Esophagus (tissue), 2 donors: ENCODE measurements around the gene YWHAH. TPM values are rescaled to one million over a fixed set of nuclear protein-coding genes. Genes with fewer than 3 reads are reported as not detected.

Experiments
- H3K27ac ChIP-seq, 2 donors: one replicate each; pipeline ENCODE4 v1.5.1; 2013; ENCODE audit warnings: low read depth in 2 of 2, mild to moderate bottlenecking in 2 of 2, inconsistent platforms in 1 of 2, low read length in 1 of 2, moderate library complexity in 1 of 2
- H3K27me3 ChIP-seq, 2 donors: one replicate each; pipeline ENCODE4 v1.6.1; 2013; ENCODE audit warnings: low read length in 2 of 2, control low read depth in 1 of 2, mild to moderate bottlenecking in 1 of 2; ENCODE audit not compliant: insufficient read depth in 2 of 2, control insufficient read depth in 1 of 2
- H3K36me3 ChIP-seq, 2 donors: one replicate each; pipeline ENCODE4 v1.6.1; 2013; ENCODE audit warnings: low read length in 1 of 2; ENCODE audit not compliant: control insufficient read depth in 2 of 2, insufficient read depth in 2 of 2
- H3K4me1 ChIP-seq, 2 donors: one replicate each; pipeline ENCODE4 v1.6.1; 2013; ENCODE audit warnings: low read length in 1 of 2; ENCODE audit not compliant: control insufficient read depth in 2 of 2, insufficient read depth in 2 of 2
- H3K4me3 ChIP-seq, 2 donors: one replicate each; pipeline ENCODE4 v1.5.1; 2013; ENCODE audit warnings: low read length in 2 of 2, mild to moderate bottlenecking in 2 of 2, low read depth in 1 of 2, moderate library complexity in 1 of 2
- H3K9me3 ChIP-seq, 2 donors: one replicate each; pipeline ENCODE4 v1.6.1; 2013; ENCODE audit warnings: mild to moderate bottlenecking in 2 of 2, low read depth in 1 of 2, low read length in 1 of 2, moderate library complexity in 1 of 2; ENCODE audit not compliant: control insufficient read depth in 2 of 2, insufficient read depth in 1 of 2
- WGBS, 2 donors: extraction: QIAGEN DNeasy Blood & Tissue Kit; methylation state at CpG; one replicate each; pipeline ENCODE4 v1.1.7; 2013; 5-methylcytosine and 5-hydroxymethylcytosine counted together
- polyA plus RNA-seq, 2 donors: library from polyadenylated mRNA; stranded (reverse); fragments of 200-250 nt; gene quantifications; one replicate each; pipeline ENCODE4 v1.2.3, GENCODE V29; 2013
- donor health status: healthy with polysubstance abuse.
- donor health status: Bipolar disorder and iron deficiency.

YWHAH gene
- polyA plus RNA-seq, 2 donors, result 47.7 to 53.4 TPM

DNA sequence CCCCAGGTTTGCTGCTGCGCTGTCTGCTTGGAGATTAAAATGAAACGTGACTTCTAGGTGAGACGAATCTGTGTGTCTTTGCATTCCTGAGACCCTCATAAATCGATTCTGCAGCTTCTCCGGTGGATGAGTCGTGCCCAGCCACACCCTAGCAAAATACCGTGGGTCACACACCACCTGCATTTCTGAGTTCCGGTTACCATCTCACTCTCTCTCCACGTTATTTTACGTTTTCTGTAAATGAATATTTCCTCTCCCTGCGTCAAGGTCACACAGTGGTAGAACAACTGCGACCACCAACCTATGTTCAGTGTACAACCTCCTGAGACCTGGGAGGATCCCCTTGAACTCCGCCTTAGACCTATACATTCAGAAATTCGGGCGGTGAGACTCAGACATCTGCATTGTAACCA is 1.1 kb downstream of the YWHAH start:
- Histone ChIP-seq H3K4me3 (peak overlapping the region; percentile 87 to 88), H3K36me3 (no peaks in the 10 kb centered on the region), H3K9me3 (no peaks in the 10 kb centered on the region), H3K27ac (peak overlapping the region; percentile 92 to 97), H3K27me3 (no peaks in the 10 kb centered on the region), H3K4me1 (no peaks in the 10 kb centered on the region)
- WGBS, 2 donors, result 2% methylated on average over 15 of the region's 15 CpGs

DNA sequence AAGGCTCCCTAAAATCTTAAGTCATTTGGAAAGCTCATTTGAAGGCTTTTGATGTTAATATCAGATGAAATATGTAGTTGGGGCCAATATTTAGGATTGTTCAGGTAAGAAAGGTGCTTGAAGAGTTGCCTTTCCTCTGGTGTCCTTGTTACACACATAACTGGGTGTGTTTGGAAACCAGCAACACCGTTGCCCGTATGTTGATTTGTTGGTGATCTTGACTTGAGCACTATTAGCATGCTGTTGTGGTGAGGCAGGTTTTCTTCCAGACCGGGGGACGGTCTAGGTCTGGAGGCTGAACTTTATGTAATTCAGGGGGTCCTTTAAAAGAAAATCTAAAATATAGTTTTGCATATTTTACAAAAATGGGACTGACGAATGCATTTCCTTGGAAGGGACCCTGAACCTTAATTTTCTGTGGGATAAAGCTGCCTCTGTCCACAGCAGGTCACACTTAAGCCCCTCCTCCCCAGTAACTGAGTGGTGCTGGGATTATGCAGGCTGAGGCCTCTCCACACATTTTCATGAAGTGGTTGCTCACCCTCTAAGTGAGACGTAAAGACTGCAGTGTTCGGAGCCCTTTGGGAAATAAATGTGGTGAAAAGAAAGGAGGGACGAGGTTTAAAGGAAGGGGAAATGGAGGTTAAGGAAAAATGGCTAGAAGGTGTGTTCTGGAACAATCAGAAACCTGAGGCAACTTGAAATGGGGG is 1.8 kb downstream of the YWHAH start:
- H3K36me3 ChIP-seq, result no peaks in the 10 kb centered on the region
- peak overlapping the region; percentile 63 to 97 for H3K27ac ChIP-seq
- WGBS, 2 donors, result 40 to 44% methylated on average over 8 of the region's 8 CpGs
- no peaks in the 10 kb centered on the region for H3K4me1 ChIP-seq
- no peaks in the 10 kb centered on the region for H3K27me3 ChIP-seq
- no peaks in the 10 kb centered on the region for H3K9me3 ChIP-seq
- H3K4me3 ChIP-seq, result peak overlapping the region in 1 of 2 donors; percentile 88

DNA sequence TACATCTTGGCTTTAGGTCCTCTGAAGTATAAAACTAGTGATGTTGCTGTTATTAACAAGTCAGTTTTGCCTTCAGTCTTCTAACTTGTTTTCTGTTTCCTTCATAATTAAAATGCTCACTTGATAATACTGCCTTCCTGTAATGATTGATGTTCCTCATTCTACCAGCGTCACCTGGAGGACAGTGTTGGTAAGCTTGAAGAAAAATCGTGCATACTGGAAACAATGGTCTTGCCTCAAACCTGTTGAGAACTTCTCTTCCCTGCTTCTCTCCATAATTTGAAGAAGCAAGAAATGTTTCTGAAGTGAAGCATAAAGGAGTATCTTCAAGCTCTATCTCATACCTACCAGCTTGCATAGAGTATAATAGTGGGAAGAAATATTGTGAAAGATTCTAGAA is 3.0 kb downstream of the YWHAH start:
- 8 to 12% methylated on average over 2 of the region's 2 CpGs for WGBS, 2 donors
- peaks cover 4% of the 10 kb centered on the region in 2 donors for H3K4me1 ChIP-seq

DNA sequence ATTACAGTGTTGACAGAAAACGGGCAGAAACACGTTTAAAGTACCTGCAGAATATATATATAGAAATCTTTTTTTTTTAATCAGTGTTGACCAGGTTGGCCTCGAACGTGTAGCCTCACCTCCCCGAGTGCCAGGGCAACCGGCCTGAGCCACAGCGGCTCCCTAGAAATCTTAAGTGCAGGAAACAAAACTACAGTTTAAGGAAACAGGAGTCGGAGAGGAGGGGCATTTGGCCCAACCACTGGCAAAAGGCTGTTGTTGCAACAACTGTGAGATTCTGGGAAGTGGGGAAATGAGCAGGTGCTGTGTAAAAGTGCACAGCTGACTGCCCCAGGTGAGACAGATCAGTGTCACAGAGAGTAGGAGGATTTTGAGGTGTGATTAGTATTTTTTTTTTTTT is 3.7 kb downstream of the YWHAH start:
- no peaks in the 10 kb centered on the region for H3K36me3 ChIP-seq
- H3K4me3 ChIP-seq, result no peak overlapping the region
- H3K27ac ChIP-seq, result no peak overlapping the region
- H3K9me3 ChIP-seq, result no peaks in the 10 kb centered on the region
- H3K4me1 ChIP-seq, result peaks cover 4% of the 10 kb centered on the region in 2 donors
- 63 to 69% methylated on average over 8 of the region's 8 CpGs for WGBS, 2 donors
- no peaks in the 10 kb centered on the region for H3K27me3 ChIP-seq

More for the DNA sequence above, 3.0 kb downstream of the YWHAH start:
- H3K27me3 ChIP-seq, result no peaks in the 10 kb centered on the region
- no peaks in the 10 kb centered on the region for H3K9me3 ChIP-seq
- H3K4me3 ChIP-seq, result no peak overlapping the region
- no peaks in the 10 kb centered on the region for H3K36me3 ChIP-seq
- H3K27ac ChIP-seq, result no peak overlapping the region

DNA sequence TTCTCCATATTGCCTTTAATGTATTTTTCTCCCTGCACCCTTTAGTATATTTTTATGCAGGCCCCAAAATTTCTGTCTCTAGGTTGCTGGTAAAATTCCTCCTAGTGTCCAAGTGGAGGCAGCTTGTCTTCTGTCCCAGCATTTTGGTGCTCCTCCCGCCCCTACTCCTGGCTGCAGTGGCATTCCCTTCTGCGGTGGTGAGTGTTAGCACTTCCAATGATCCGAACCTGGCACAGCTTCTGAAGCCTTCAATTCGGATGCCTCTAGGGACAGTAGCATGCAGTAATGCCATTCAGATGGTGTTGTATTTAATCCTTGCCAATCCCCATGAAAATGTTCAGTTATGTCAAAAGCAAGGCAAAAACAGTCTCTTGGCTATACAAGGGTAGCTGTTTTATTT is 5.9 kb downstream of the YWHAH start:
- Histone ChIP-seq H3K27ac (no peak overlapping the region), H3K9me3 (no peaks in the 10 kb centered on the region), H3K4me3 (no peak overlapping the region), H3K4me1 (peaks cover 4% of the 10 kb centered on the region in 2 donors), H3K27me3 (no peaks in the 10 kb centered on the region), H3K36me3 (no peaks in the 10 kb centered on the region)
- WGBS, 2 donors, result 28 to 46% methylated on average over 4 of the region's 4 CpGs

DNA sequence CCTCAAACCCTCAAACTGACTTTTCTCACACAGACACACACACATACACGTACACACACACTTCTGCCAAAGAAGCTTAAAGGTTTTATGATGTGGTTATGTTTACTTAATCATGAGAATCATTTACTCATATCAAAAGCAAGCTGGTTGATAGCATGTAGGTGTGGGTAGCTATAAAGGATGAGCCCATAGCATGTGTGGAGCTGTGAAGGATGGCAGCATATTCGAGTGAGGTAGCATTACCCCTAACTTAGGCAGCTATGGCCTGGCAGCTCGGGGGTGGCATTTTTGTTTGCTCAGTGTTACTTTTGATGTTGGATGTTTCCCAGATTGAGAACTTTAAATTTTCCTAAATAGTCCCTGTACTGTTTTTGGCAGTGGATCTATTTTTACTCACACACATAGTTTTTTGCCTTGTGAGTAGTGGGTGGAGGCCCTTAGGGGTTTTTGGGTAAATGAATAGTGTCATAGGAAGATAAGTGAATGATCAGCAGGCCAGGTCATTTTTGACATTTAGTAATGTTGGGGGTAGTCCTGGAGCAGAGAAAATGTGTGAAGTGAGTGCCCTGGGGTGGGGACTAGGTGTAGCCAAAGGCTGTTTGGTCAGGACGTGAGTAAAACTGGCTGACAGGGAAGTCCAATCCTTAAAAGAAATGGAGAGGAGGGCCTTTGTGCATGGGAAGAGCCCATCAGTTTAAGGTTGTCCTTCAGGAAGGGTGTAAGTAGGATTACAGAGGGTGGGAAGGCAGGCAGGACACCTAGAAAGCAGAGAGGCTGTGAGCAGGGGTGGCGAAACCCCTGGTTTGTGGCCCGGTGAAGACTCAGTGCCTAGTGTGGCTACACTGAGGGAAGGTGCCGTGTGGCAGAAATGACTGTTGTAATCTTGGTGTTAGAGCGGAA is 7.1 kb downstream of the YWHAH start:
- H3K4me3 ChIP-seq, result no peak overlapping the region
- peaks cover 4% of the 10 kb centered on the region in 2 donors for H3K4me1 ChIP-seq
- peaks cover under 1 to 5% of the 10 kb centered on the region in 2 donors for H3K36me3 ChIP-seq
- peak overlapping the region; percentile 53 to 78 for H3K27ac ChIP-seq
- no peaks in the 10 kb centered on the region for H3K9me3 ChIP-seq
- WGBS, 2 donors, result 62 to 63% methylated on average over 8 of the region's 8 CpGs
- no peaks in the 10 kb centered on the region for H3K27me3 ChIP-seq

DNA sequence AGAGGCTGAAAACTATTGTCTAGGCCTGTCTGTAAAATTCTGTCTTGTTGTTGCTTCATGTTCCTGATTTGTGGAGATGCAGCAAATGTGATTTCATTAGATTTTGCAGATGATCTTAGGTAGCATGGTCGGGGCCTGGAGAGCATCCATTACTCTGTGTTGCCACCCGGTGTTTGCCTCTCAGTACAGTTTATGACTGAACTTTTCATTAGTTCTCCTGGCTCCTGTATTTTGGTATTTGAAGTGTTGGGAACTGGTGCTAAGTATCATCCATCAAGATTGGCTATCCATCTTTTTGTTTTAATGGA is 7.7 kb downstream of the YWHAH start:
- H3K4me1 ChIP-seq, result peaks cover 4% of the 10 kb centered on the region in 2 donors
- peaks cover 5 to 6% of the 10 kb centered on the region in 2 donors for H3K36me3 ChIP-seq
- no peak overlapping the region for H3K4me3 ChIP-seq
- WGBS, 2 donors, result 66 to 68% methylated on average over 2 of the region's 2 CpGs
- H3K27me3 ChIP-seq, result no peaks in the 10 kb centered on the region
- peak overlapping the region in 1 of 2 donors; percentile 78 for H3K27ac ChIP-seq
- H3K9me3 ChIP-seq, result no peaks in the 10 kb centered on the region

DNA sequence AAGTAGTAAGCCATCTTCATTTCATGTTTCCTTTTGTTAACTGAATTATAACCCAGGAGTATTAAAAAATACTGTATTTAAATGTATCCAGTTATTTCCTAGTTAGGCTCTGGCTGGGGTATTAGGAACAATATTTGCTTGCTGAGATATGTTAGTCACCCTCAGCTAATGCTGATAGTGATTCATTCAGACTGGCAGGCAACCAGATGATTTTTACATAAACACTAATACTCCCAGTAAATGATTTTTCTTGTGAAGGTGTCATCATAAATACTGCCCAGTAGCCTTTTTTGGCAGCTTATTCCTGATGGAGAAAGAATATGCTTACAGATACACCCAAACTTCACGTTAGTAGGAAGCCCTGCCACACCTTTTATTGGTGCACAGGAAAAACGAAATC is 8.1 kb downstream of the YWHAH start:
- H3K4me3 ChIP-seq, result no peak overlapping the region

DNA sequence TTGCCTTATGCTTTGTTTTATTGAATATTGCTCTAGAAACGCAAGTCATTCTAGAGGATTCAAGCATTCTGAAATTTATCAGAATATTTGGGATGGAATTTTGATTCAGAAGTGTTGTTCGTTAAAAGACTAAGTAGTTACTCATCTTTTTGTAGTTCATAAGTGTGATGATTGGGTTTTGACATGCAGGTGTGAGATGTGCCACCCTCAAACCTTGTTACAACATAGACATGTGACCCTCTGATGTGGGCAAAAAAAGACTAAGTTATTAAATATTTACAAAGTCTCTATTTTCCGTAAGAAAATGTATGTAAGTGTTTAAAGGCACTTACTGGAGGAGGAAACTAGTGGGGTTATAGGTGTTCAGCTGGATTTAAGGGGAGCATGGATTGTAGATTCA is 8.9 kb downstream of the YWHAH start:
- Histone ChIP-seq H3K27ac (no peak overlapping the region), H3K36me3 (peaks cover 5 to 6% of the 10 kb centered on the region in 2 donors), H3K4me3 (no peak overlapping the region), H3K9me3 (no peaks in the 10 kb centered on the region), H3K4me1 (peaks cover 4% of the 10 kb centered on the region in 2 donors), H3K27me3 (no peaks in the 10 kb centered on the region)
- 76 to 80% methylated on average over 3 of the region's 3 CpGs for WGBS, 2 donors

More for the DNA sequence above, 8.1 kb downstream of the YWHAH start:
- Histone ChIP-seq H3K9me3 (no peaks in the 10 kb centered on the region), H3K4me1 (peaks cover 4% of the 10 kb centered on the region in 2 donors), H3K36me3 (peaks cover 5 to 6% of the 10 kb centered on the region in 2 donors), H3K27ac (no peak overlapping the region), H3K27me3 (no peaks in the 10 kb centered on the region)
- 21 to 23% methylated on average over 2 of the region's 2 CpGs for WGBS, 2 donors
